K562 (cell line): Measurements from ENCODE around the gene CSPG5. TPM values are rescaled to one million over a fixed set of nuclear protein-coding genes. Genes with fewer than 3 reads are reported as not detected.

Experiments
- ATAC-seq: fragments of 200-7000 bp; cut with Tn5 transposase; 3 replicates; pipeline ENCODE4 v1.9.1; 2020; ENCODE audit warnings: moderate library complexity
- BruUV-seq: library from RNA; stranded (reverse); fragments of 400-500 nt; replicated peaks from 2 replicates; lab custom pipeline; 2021; lab: Mats Ljungman, UMichigan
- CTCF ChIA-PET: fragments of 300-600 bp; formaldehyde crosslinking; extraction: SDS; loops from one replicate; lab custom pipeline; 2021; ENCODE audit warnings: low intra/inter-chr PET ratio; lab: Yijun Ruan, JAX
- POLR2A ChIA-PET: fragments of 300-600, 350-650 bp; sonication (Branson Sonifier 250); formaldehyde crosslinking; extraction: SDS; loops from one replicate; lab custom pipeline; 2021; ENCODE audit warnings: antibody characterized with exemption, inconsistent platforms; lab: Yijun Ruan, JAX
- DNase-seq, 4 experiments: peaks; one replicate each; pipeline versions ENCODE4 v3.0.0 to v3.0.0-alpha.2; 2011 to 2018; ENCODE audit warnings: low spot score in 3 of 4, mixed read lengths in 3 of 4; ENCODE audit errors: extremely low read depth in 1 of 4
- FAIRE-seq: peaks from 2 replicates; lab custom pipeline; 2011; peaks lifted over from hg19 to GRCh38; lab: Jason Lieb, UNC
- H2AFZ ChIP-seq: 2 replicates; pipeline ENCODE4 v1.6.0; 2011; ENCODE audit warnings: low read depth, low read length, control low read depth, inconsistent platforms
- H3K27ac ChIP-seq: fragments of 200-600 bp; 3 replicates; pipeline ENCODE4 v1.8.0; 2011; ENCODE audit warnings: low read depth, mild to moderate bottlenecking, control low read depth, inconsistent platforms, low read length, moderate library complexity, mixed read lengths; ENCODE audit errors: extremely low read depth
- H3K27me3 ChIP-seq, 2 experiments: fragments of 300-600 bp in 1 of 2; 2 replicates in 1 of 2; 3 replicates in 1 of 2; pipeline versions ENCODE4 v1.6.0 to v1.8.0; 2011; ENCODE audit warnings: inconsistent platforms in 2 of 2, low read length in 2 of 2, mild to moderate bottlenecking in 1 of 2, mixed read lengths in 1 of 2, moderate library complexity in 1 of 2; ENCODE audit not compliant: control insufficient read depth in 2 of 2, insufficient read depth in 2 of 2
- H3K36me3 ChIP-seq: fragments of 300-600 bp; 3 replicates; pipeline ENCODE4 v1.8.0; 2011; ENCODE audit warnings: mild to moderate bottlenecking, low read length, inconsistent platforms; ENCODE audit not compliant: control insufficient read depth, insufficient read depth
- H3K4me1 ChIP-seq, 2 experiments: fragments of 200-600 bp in 1 of 2; replicated peaks in 1 of 2; 2 replicates in 1 of 2; 3 replicates in 1 of 2; pipeline versions ENCODE4 v1.5.1 to v1.8.0; 2011; ENCODE audit warnings: inconsistent platforms in 2 of 2, low read length in 2 of 2, mild to moderate bottlenecking in 1 of 2, mixed read lengths in 1 of 2, moderate library complexity in 1 of 2; ENCODE audit not compliant: control insufficient read depth in 2 of 2, insufficient read depth in 2 of 2
- H3K4me2 ChIP-seq: 2 replicates; pipeline ENCODE4 v1.6.1; 2011; ENCODE audit warnings: low read length, control low read depth, inconsistent platforms, mixed read lengths; ENCODE audit not compliant: insufficient read depth
- H3K4me3 ChIP-seq: fragments of 200-600 bp; sonication (generic), shearing (Covaris generic); 2 replicates; pipeline ENCODE4 v1.5.1; 2016; ENCODE audit warnings: control low read depth, inconsistent platforms
- H3K79me2 ChIP-seq: fragments of 200-600 bp; 3 replicates; pipeline ENCODE4 v1.8.0; 2011; ENCODE audit warnings: low read length, inconsistent platforms; ENCODE audit not compliant: control insufficient read depth, insufficient read depth
- H3K9ac ChIP-seq, 2 experiments: 2 replicates each; pipeline versions ENCODE4 v1.6.0 to v1.6.1; 2011; ENCODE audit warnings: low read depth in 2 of 2, low read length in 2 of 2, control low read depth in 1 of 2, inconsistent platforms in 1 of 2, mild to moderate bottlenecking in 1 of 2, mixed read lengths in 1 of 2; ENCODE audit not compliant: insufficient read depth in 1 of 2
- H3K9me1 ChIP-seq: one replicate; pipeline ENCODE4 v1.6.0; 2011; ENCODE audit warnings: inconsistent platforms, mild to moderate bottlenecking, low read length, moderate library complexity; ENCODE audit not compliant: control insufficient read depth, insufficient read depth
- H3K9me3 ChIP-seq: replicated peaks from 2 replicates; pipeline ENCODE4 v1.5.1; 2011; ENCODE audit warnings: low read depth, low read length, inconsistent platforms; ENCODE audit not compliant: control insufficient read depth, insufficient read depth
- H4K20me1 ChIP-seq: replicated peaks from 2 replicates; pipeline ENCODE4 v1.6.1; 2011; ENCODE audit warnings: low read length, inconsistent platforms, mixed read lengths; ENCODE audit not compliant: control insufficient read depth, insufficient read depth
- ARHGAP35 ChIP-seq: fragments of 450-650 bp; IDR thresholded peaks from 2 replicates; pipeline ENCODE4 v1.6.1; 2018; ENCODE audit not compliant: partially characterized antibody
- BCOR ChIP-seq: fragments of 450-650 bp; IDR thresholded peaks from 2 replicates; pipeline ENCODE4 v1.6.1; 2016
- CBFB ChIP-seq: sonication (generic); formaldehyde crosslinking; IDR thresholded peaks from 2 replicates; pipeline ENCODE4 v1.4.0; 2020; ENCODE audit warnings: mild to moderate bottlenecking, missing genetic modification reagents
- CSDE1 ChIP-seq, 2 experiments: fragments of 450-650 bp; IDR thresholded peaks; 2 replicates each; pipeline ENCODE4 v1.6.1; 2016; ENCODE audit warnings: mild to moderate bottlenecking in 1 of 2
- ELF1 ChIP-seq: fragments of 200-800 bp; sonication (Bioruptor generic); IDR thresholded peaks from 2 replicates; pipeline ENCODE4 v1.6.1; 2016; ENCODE audit warnings: missing genetic modification characterization, missing compliant biosample characterization
- HMG20A ChIP-seq: fragments of 450-650 bp; formaldehyde crosslinking; conservative IDR thresholded peaks from 2 replicates; pipeline ENCODE4 v1.4.0; 2020; ENCODE audit warnings: mild to moderate bottlenecking, mixed read lengths
- KAT8 ChIP-seq: fragments of 450-650 bp; IDR thresholded peaks from 2 replicates; pipeline ENCODE4 v1.6.1; 2016; ENCODE audit warnings: low read depth, mild to moderate bottlenecking
- KDM5B ChIP-seq: fragments of 200-600 bp; sonication (generic); IDR thresholded peaks from 2 replicates; pipeline ENCODE4 v1.6.1; 2012; ENCODE audit warnings: low read depth, mild to moderate bottlenecking, moderate library complexity, low read length, control low read depth, inconsistent platforms; ENCODE audit not compliant: insufficient replicate concordance
- MIER1 ChIP-seq: fragments of 450-650 bp; IDR thresholded peaks from 2 replicates; pipeline ENCODE4 v1.6.1; 2016; ENCODE audit warnings: antibody characterized with exemption, mild to moderate bottlenecking, low read depth
- PRPF4 ChIP-seq: fragments of 200-400 bp; formaldehyde crosslinking; IDR thresholded peaks from one replicate; pipeline ENCODE4 v1.6.1; 2017; ENCODE audit warnings: low read length, low read depth, mild to moderate bottlenecking; ENCODE audit not compliant: insufficient read depth, poor library complexity, severe bottlenecking
- RUNX1 ChIP-seq: sonication (generic); IDR thresholded peaks from 2 replicates; pipeline ENCODE4 v1.6.1; 2016; ENCODE audit warnings: antibody characterized with exemption, low read depth
- SP1 ChIP-seq: sonication (generic); formaldehyde crosslinking; IDR thresholded peaks from 2 replicates; pipeline ENCODE4 v1.8.1; 2022; ENCODE audit warnings: mild to moderate bottlenecking, missing genetic modification reagents
- TSC22D4 ChIP-seq: fragments of 450-650 bp; IDR thresholded peaks from 2 replicates; pipeline ENCODE4 v1.6.1; 2016; ENCODE audit warnings: missing genetic modification characterization, missing biosample characterization, control low read depth
- ZBTB7A ChIP-seq: IDR thresholded peaks from 2 replicates; pipeline ENCODE4 v1.6.1; 2011; ENCODE audit warnings: low read depth, mild to moderate bottlenecking, low read length, moderate library complexity, borderline replicate concordance; ENCODE audit not compliant: control insufficient read depth
- ZNF184 ChIP-seq: sonication (generic); formaldehyde crosslinking; IDR thresholded peaks from 2 replicates; pipeline ENCODE4 v1.5.0; 2020; ENCODE audit warnings: missing genetic modification reagents
- ZNF311 ChIP-seq: fragments of 250-450 bp; sonication (Bioruptor Pico); IDR thresholded peaks from 2 replicates; pipeline ENCODE4 v1.4.0; 2020; ENCODE audit warnings: mild to moderate bottlenecking, moderate library complexity
- ZNF436 ChIP-seq: fragments of 250-450, 450-650 bp; sonication (Bioruptor Pico); formaldehyde crosslinking; IDR thresholded peaks from 2 replicates; pipeline ENCODE4 v1.7.0; 2020; ENCODE audit warnings: mild to moderate bottlenecking
- ZNF445 ChIP-seq: fragments of 250-450 bp; sonication (Bioruptor Pico); IDR thresholded peaks from 2 replicates; pipeline ENCODE4 v1.4.0; 2020; ENCODE audit warnings: low read depth, mild to moderate bottlenecking, moderate library complexity
- ZNF644 ChIP-seq: fragments of 200-800 bp; sonication (Bioruptor generic); IDR thresholded peaks from 2 replicates; pipeline ENCODE4 v1.6.1; 2016; ENCODE audit warnings: low read depth, missing genetic modification characterization, missing compliant biosample characterization
- ZNF75A ChIP-seq: fragments of 450-650 bp; formaldehyde crosslinking; IDR thresholded peaks from 2 replicates; pipeline ENCODE4 v1.4.0; 2020; ENCODE audit warnings: mild to moderate bottlenecking
- WGBS: fragments of 100-300 bp; shearing (Covaris generic); methylation state at CpG from one replicate; pipeline ENCODE4 v1.1.6; 2016; ENCODE audit warnings: low coverage, mixed read lengths; ENCODE audit not compliant: insufficient coverage; ENCODE audit errors: missing lambda C conversion rate; 5-methylcytosine and 5-hydroxymethylcytosine counted together
- in situ Hi-C: fragments of 300-500 bp; cut with MboI; formaldehyde crosslinking; loops from 4 replicates; pipeline ENCODE4 v1.15.0; 2018; ENCODE audit warnings: inconsistent platforms, mixed read lengths
- intact Hi-C: fragments of 100-400 bp; cut with micrococcal nuclease; formaldehyde crosslinking; loops from 2 replicates; pipeline ENCODE4 v1.14.2; 2022
- polyA plus RNA-seq, 8 experiments: library from polyadenylated mRNA; depleted of rRNA in 4 of 8; stranded (reverse) in 5 of 8; unstranded in 3 of 8; fragments of >200 nt; fragmentation: Nextera tagmentation in 2 of 8; fragmentation: Illumina TruSeq in 1 of 8; extraction: Ambion mirVana in 2 of 8; extraction: Trizol in 1 of 8; gene quantifications; 2 replicates each; pipeline versions ENCODE4 v1.2.1 to v1.2.3, GENCODE V29; 2011 to 2014; ENCODE audit warnings: inconsistent platforms in 1 of 8, missing spikeins in 1 of 8
- total RNA-seq, 7 experiments: library from RNA; depleted of rRNA in 6 of 7; stranded (reverse); fragments of >200 nt in 6 of 7; fragmentation: Illumina TruSeq in 2 of 7; extraction: Trizol in 2 of 7; gene quantifications; 2 replicates each; pipeline versions ENCODE4 v1.2.1 to v1.2.3, GENCODE V29; 2011 to 2021; ENCODE audit warnings: low replicate concordance in 1 of 7

CSPG5 gene
- total and polyA plus RNA-seq, 9 of the 15 experiments (the other 6 are each of a cell fraction or from before 2014, with no cell fraction given): 0.06 to 3.3 (median 2.4) TPM

- peaks cover 4% of the 10 kb centered on the region for H3K9me1 ChIP-seq
Observed at GRCh38 chr3:47579875-47580274, 1.2 kb upstream of the CSPG5 start.

GRCh38 chr3:47578119-47578632, 489 bp downstream of the CSPG5 start:
- Histone ChIP-seq H3K9ac (peak overlapping the region in 1 of 2 experiments; percentile 85; a peak in 3 of 4 replicates), H2AFZ (peak overlapping the region; percentile 78), H3K4me1 (peaks cover 3 to 28% of the 10 kb centered on the region in 2 experiments; a peak in 3 of 5 replicates), H3K9me1 (peaks cover 4% of the 10 kb centered on the region), H3K27me3 (peaks cover 0 to 5% of the 10 kb centered on the region in 2 experiments; a peak in 2 of 5 replicates), H3K4me2 (peak overlapping the region; percentile 69; the same call in 1 of the 2 replicates), H3K4me3 (peak overlapping the region; percentile 65), H3K9me3 (no peaks in the 10 kb centered on the region), H3K27ac (no peak overlapping the region), H4K20me1 (no peaks in the 10 kb centered on the region), H3K36me3 (no peaks in the 10 kb centered on the region), H3K79me2 (no peaks in the 10 kb centered on the region)
- FAIRE-seq (no peak), ATAC-seq (peak; percentile 87), DNase-seq (peak; percentile 70 to 99 (median 94))
- 0% methylated on average over 4 of the region's 57 CpGs for WGBS
- intact Hi-C loops (loop anchor here (10.0 kb wide), 1 partner anchor 53 kb away; no protein-coding TSS in a partner anchor), in situ Hi-C loops (no loop called here)
- POLR2A ChIA-PET: interaction anchor here (0.6 to 1.4 kb wide), 4 partner anchors 14 to 591 kb away, joined by 3 to 4 read pairs (median 3); partner anchors contain the start of gene SCAP
- no TSS peak for BruUV-seq
- CTCF ChIA-PET: no interaction called here
- TF ChIP-seq KDM5B (no peak), ZNF436 (CRISPR knock-in tag) (no peak), KAT8 (no peak), ZNF644 (tag) (no peak), ELF1 (tag) (no peak), RUNX1 (no peak), HMG20A (CRISPR knock-in tag) (no peak), ZNF311 (CRISPR knock-in tag) (no peak), BCOR (no peak), ARHGAP35 (no peak), SP1 (CRISPR knock-in tag) (0 out of 2 replicates have a peak, but pooled peaks have one; percentile 30), CSDE1 (IDR thresholded peaks at IDR 0.05) (no peak), ZBTB7A (peak; percentile 74), ZNF184 (CRISPR knock-in tag) (no peak), PRPF4 (no peak)

More at GRCh38 chr3:47579875-47580274, 1.2 kb upstream of the CSPG5 start:
- peaks cover 3 to 28% of the 10 kb centered on the region in 2 experiments; a peak in 3 of 5 replicates for H3K4me1 ChIP-seq
- H2AFZ ChIP-seq: no peak overlapping the region
- H3K79me2 ChIP-seq: no peaks in the 10 kb centered on the region
- no TSS peak for BruUV-seq
- no peak overlapping the region for H3K27ac ChIP-seq
- ChIA-PET POLR2A (no interaction called here), CTCF (no interaction called here)
- WGBS: 32% methylated on average over 2 of the region's 2 CpGs
- FAIRE-seq (no peak), ATAC-seq (no peak), DNase-seq (no peak)
- H3K27me3 ChIP-seq: peaks cover 0 to 5% of the 10 kb centered on the region in 2 experiments; a peak in 2 of 5 replicates
- no peak overlapping the region for H3K4me2 ChIP-seq
- intact Hi-C loops (loop anchor here (5.0 to 10.0 kb wide), 2 partner anchors 55 to 207 kb away; no protein-coding TSS in a partner anchor), in situ Hi-C loops (no loop called here)
- no peaks in the 10 kb centered on the region for H3K36me3 ChIP-seq
- no peak overlapping the region for H3K4me3 ChIP-seq
- no peak overlapping the region for H3K9ac ChIP-seq
- peaks cover 5% of the 10 kb centered on the region; the same call in 1 of the 2 replicates for H4K20me1 ChIP-seq
- H3K9me3 ChIP-seq: no peaks in the 10 kb centered on the region
- TF ChIP-seq ZNF445 (CRISPR knock-in tag) (no peak), ZNF75A (no peak), TSC22D4 (tag) (no peak), HMG20A (CRISPR knock-in tag) (no peak), MIER1 (no peak), CBFB (no peak)
- TF ChIP-seq, all 486 proteins: peak for 0
